Mesenchymal stem cell (in vitro differentiated cells and primary cell): ENCODE measurements around the gene FAM227B.
"Not testable (repeated sequence)": the region's sequence is repeated elsewhere in the genome, so short reads cannot be mapped to it uniquely, and the experiment has no call there.

ENCODE experiments used
- DNase-seq: peaks from one replicate; pipeline ENCODE4 v3.0.0-alpha.2; 2013
- H2AFZ ChIP-seq: one replicate; pipeline ENCODE4 v1.6.1; 2013; ENCODE audit warnings: low read depth, mild to moderate bottlenecking, control low read depth, inconsistent platforms, low read length, moderate library complexity
- H2AK5ac ChIP-seq: 2 replicates; pipeline ENCODE4 v1.6.1; 2013; ENCODE audit warnings: low read length, moderate library complexity, mild to moderate bottlenecking, inconsistent platforms; ENCODE audit not compliant: severe bottlenecking
- H2BK120ac ChIP-seq: one replicate; pipeline ENCODE4 v1.6.1; 2013; ENCODE audit warnings: low read depth, mild to moderate bottlenecking, inconsistent platforms, low read length, moderate library complexity
- H2BK12ac ChIP-seq, 2 experiments: one replicate each; pipeline ENCODE4 v1.6.1; 2013; ENCODE audit warnings: inconsistent platforms in 2 of 2, low read length in 2 of 2, mild to moderate bottlenecking in 2 of 2, moderate library complexity in 2 of 2, control low read depth in 1 of 2
- H2BK15ac ChIP-seq: one replicate; pipeline ENCODE4 v1.6.1; 2013; ENCODE audit warnings: mild to moderate bottlenecking, low read depth, inconsistent platforms; ENCODE audit not compliant: poor library complexity, severe bottlenecking
- H2BK5ac ChIP-seq: 2 replicates; pipeline ENCODE4 v1.6.1; 2013; ENCODE audit warnings: low read depth, mild to moderate bottlenecking, low read length, control low read depth, inconsistent platforms; ENCODE audit not compliant: poor library complexity, severe bottlenecking
- H3K14ac ChIP-seq, 2 experiments: one replicate each; pipeline ENCODE4 v1.6.1; 2013; ENCODE audit warnings: inconsistent platforms in 2 of 2, low read length in 2 of 2, control low read depth in 1 of 2, mild to moderate bottlenecking in 1 of 2, moderate library complexity in 1 of 2
- H3K18ac ChIP-seq, 2 experiments: one replicate each; pipeline ENCODE4 v1.6.1; 2013; ENCODE audit warnings: inconsistent platforms in 2 of 2, low read length in 2 of 2, control low read depth in 1 of 2, low read depth in 1 of 2, mild to moderate bottlenecking in 1 of 2
- H3K23ac ChIP-seq, 2 experiments: one replicate each; pipeline ENCODE4 v1.6.1; 2013; ENCODE audit warnings: inconsistent platforms in 2 of 2, low read length in 2 of 2, mild to moderate bottlenecking in 2 of 2, moderate library complexity in 2 of 2, control low read depth in 1 of 2
- H3K27ac ChIP-seq: 2 replicates; pipeline ENCODE4 v1.5.1; 2013; ENCODE audit warnings: mild to moderate bottlenecking, moderate library complexity, low read length, control low read depth, inconsistent platforms; ENCODE audit not compliant: poor library complexity, severe bottlenecking
- H3K27me3 ChIP-seq, 2 experiments: 2 replicates each; pipeline versions ENCODE4 v1.6.1 to v1.7.0; 2013; ENCODE audit warnings: low read length in 2 of 2, mild to moderate bottlenecking in 2 of 2, moderate library complexity in 2 of 2, control low read depth in 1 of 2, inconsistent platforms in 1 of 2; ENCODE audit not compliant: control insufficient read depth in 1 of 2, insufficient read depth in 1 of 2
- H3K36me3 ChIP-seq, 2 experiments: 2 replicates each; pipeline versions ENCODE4 v1.6.1 to v1.7.0; 2013; ENCODE audit warnings: low read length in 2 of 2, control low read depth in 1 of 2, inconsistent platforms in 1 of 2, low read depth in 1 of 2, mild to moderate bottlenecking in 1 of 2; ENCODE audit not compliant: insufficient read depth in 2 of 2, control insufficient read depth in 1 of 2
- H3K4ac ChIP-seq, 2 experiments: one replicate each; pipeline ENCODE4 v1.6.1; 2013; ENCODE audit warnings: inconsistent platforms in 2 of 2, low read length in 2 of 2, mild to moderate bottlenecking in 2 of 2, moderate library complexity in 2 of 2, control low read depth in 1 of 2, low read depth in 1 of 2
- H3K4me1 ChIP-seq: 2 replicates; pipeline ENCODE4 v1.6.1; 2013; ENCODE audit warnings: low read depth, low read length, control low read depth; ENCODE audit not compliant: control insufficient read depth, insufficient read depth
- H3K4me2 ChIP-seq: 2 replicates; pipeline ENCODE4 v1.6.1; 2013; ENCODE audit warnings: low read length, mild to moderate bottlenecking, inconsistent platforms; ENCODE audit not compliant: poor library complexity, severe bottlenecking
- H3K4me3 ChIP-seq, 2 experiments: 2 replicates each; pipeline versions ENCODE4 v1.5.1 to v1.7.0; 2013; ENCODE audit warnings: low read length in 2 of 2, mild to moderate bottlenecking in 2 of 2, control low read depth in 1 of 2, low read depth in 1 of 2; ENCODE audit not compliant: insufficient read depth in 1 of 2
- H3K79me1 ChIP-seq: replicated peaks from 2 replicates; pipeline ENCODE4 v1.6.1; 2013; ENCODE audit warnings: mild to moderate bottlenecking, control low read depth, low read length, inconsistent platforms; ENCODE audit not compliant: poor library complexity, severe bottlenecking
- H3K9ac ChIP-seq: 2 replicates; pipeline ENCODE4 v1.7.0; 2013; ENCODE audit warnings: mild to moderate bottlenecking, low read length, moderate library complexity
- H3K9me3 ChIP-seq: 2 replicates; pipeline ENCODE4 v1.7.0; 2013; ENCODE audit warnings: mild to moderate bottlenecking, low read length; ENCODE audit not compliant: control insufficient read depth
- H4K8ac ChIP-seq: one replicate; pipeline ENCODE4 v1.6.1; 2013; ENCODE audit warnings: inconsistent platforms, mild to moderate bottlenecking, low read length, moderate library complexity
- H4K91ac ChIP-seq: one replicate; pipeline ENCODE4 v1.6.1; 2013; ENCODE audit warnings: mild to moderate bottlenecking, low read length, inconsistent platforms
- WGBS: methylation state at CpG from one replicate; pipeline ENCODE4 v1.1.7; 2013; ENCODE audit warnings: mixed read lengths; 5-methylcytosine and 5-hydroxymethylcytosine counted together

The FAM227B gene

DNA sequence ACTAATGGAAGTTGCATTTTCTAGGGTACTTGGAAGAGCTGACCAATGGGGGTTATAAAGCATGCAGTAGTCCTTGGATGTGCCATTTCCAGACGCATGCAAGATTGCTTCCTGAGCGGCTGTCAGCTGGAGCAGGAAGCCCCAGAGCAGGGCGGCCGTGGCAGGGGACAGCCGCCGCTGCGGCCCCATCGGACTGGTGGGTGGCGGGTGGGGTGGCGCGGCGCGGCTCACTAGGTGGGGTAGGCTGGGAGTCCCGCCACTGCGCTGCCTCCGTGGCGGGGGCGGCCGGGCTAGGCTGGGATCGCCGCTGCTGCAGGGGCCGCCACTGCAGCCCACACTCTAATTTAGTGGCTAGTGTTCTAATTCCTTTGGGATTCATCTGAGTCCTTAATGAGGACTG, 254.1 kb downstream of the FAM227B start:
- Histone ChIP-seq H2BK12ac (no peak overlapping the region), H3K79me1 (no peaks in the 10 kb centered on the region), H3K4ac (no peak overlapping the region), H3K14ac (no peak overlapping the region), H3K4me3 (no peak overlapping the region), H2AK5ac (no peak overlapping the region), H3K4me1 (no peaks in the 10 kb centered on the region), H2BK5ac (no peak overlapping the region), H3K4me2 (no peak overlapping the region), H2BK120ac (no peak overlapping the region), H4K91ac (no peak overlapping the region), H3K9ac (no peak overlapping the region), H3K18ac (peak overlapping the region in 1 of 2 experiments; percentile 12), H3K9me3 (no peaks in the 10 kb centered on the region), H3K23ac (no peak overlapping the region), H3K27ac (no peak overlapping the region), H3K27me3 (no peaks in the 10 kb centered on the region), H4K8ac (no peak overlapping the region), H2AFZ (no peak overlapping the region), H3K36me3 (no peaks in the 10 kb centered on the region), H2BK15ac (no peak overlapping the region)
- over 99% methylated on average over 17 of the region's 22 CpGs for WGBS
- DNase-seq = no peak

- H2BK120ac ChIP-seq = no peak overlapping the region
- H2BK5ac ChIP-seq = no peak overlapping the region
- no peak overlapping the region for H3K4ac ChIP-seq
- no peak overlapping the region for H3K14ac ChIP-seq
- no peak overlapping the region for H4K91ac ChIP-seq
- H3K79me1 ChIP-seq = no peaks in the 10 kb centered on the region
- H2BK12ac ChIP-seq = no peak overlapping the region
- no peaks in the 10 kb centered on the region for H3K27me3 ChIP-seq
- no peak overlapping the region for H3K27ac ChIP-seq
- no peak for DNase-seq
- H2AFZ ChIP-seq = no peak overlapping the region
- H3K23ac ChIP-seq = no peak overlapping the region
- no peaks in the 10 kb centered on the region for H3K4me1 ChIP-seq
- H2BK15ac ChIP-seq = no peak overlapping the region
- 68% methylated on average over 1 of the region's 3 CpGs for WGBS
- no peaks in the 10 kb centered on the region for H3K36me3 ChIP-seq
- H3K18ac ChIP-seq = no peak overlapping the region
- H3K9ac ChIP-seq = no peak overlapping the region
- H3K4me2 ChIP-seq = no peak overlapping the region
- H3K9me3 ChIP-seq = no peaks in the 10 kb centered on the region
- no peak overlapping the region for H3K4me3 ChIP-seq
- no peak overlapping the region for H4K8ac ChIP-seq
- no peak overlapping the region for H2AK5ac ChIP-seq
Measured at GRCh38 chr15:49361370-49361769, 259.2 kb downstream of the FAM227B start.

- not testable (repeated sequence) for H2BK15ac ChIP-seq, H2BK5ac ChIP-seq, H3K4me3 ChIP-seq, H3K79me1 ChIP-seq, H3K23ac ChIP-seq, H3K18ac ChIP-seq, H3K27ac ChIP-seq, H3K9me3 ChIP-seq, H2AK5ac ChIP-seq, H3K36me3 ChIP-seq, H3K14ac ChIP-seq, H3K9ac ChIP-seq, H2BK12ac ChIP-seq, H3K4me1 ChIP-seq, H3K27me3 ChIP-seq, H3K4me2 ChIP-seq, H3K4ac ChIP-seq, H4K91ac ChIP-seq, H2AFZ ChIP-seq, H4K8ac ChIP-seq, DNase-seq, H2BK120ac ChIP-seq
- 91% methylated on average over 11 of the region's 17 CpGs for WGBS
Measured at GRCh38 chr15:49354439-49354838, 266.2 kb downstream of the FAM227B start.

GRCh38 chr15:49343546-49343945, 277.1 kb downstream of the FAM227B start:
- H2BK15ac ChIP-seq = no peak overlapping the region
- H2AFZ ChIP-seq = no peak overlapping the region
- no peak overlapping the region for H2BK5ac ChIP-seq
- DNase-seq = no peak
- no peak overlapping the region for H4K8ac ChIP-seq
- no peak overlapping the region for H3K9ac ChIP-seq
- no peak overlapping the region for H3K23ac ChIP-seq
- H4K91ac ChIP-seq = no peak overlapping the region
- peaks cover 10 to 17% of the 10 kb centered on the region in 2 experiments for H3K36me3 ChIP-seq
- no peak overlapping the region for H2AK5ac ChIP-seq
- H3K14ac ChIP-seq = no peak overlapping the region
- H3K27me3 ChIP-seq = no peaks in the 10 kb centered on the region
- no peak overlapping the region for H3K4me2 ChIP-seq
- peaks cover 1% of the 10 kb centered on the region for H3K4me1 ChIP-seq
- peaks cover 5% of the 10 kb centered on the region for H3K9me3 ChIP-seq
- no peak overlapping the region for H3K27ac ChIP-seq
- peaks cover 9% of the 10 kb centered on the region for H3K79me1 ChIP-seq
- no peak overlapping the region for H3K4me3 ChIP-seq
- no peak overlapping the region for H3K18ac ChIP-seq
- no peak overlapping the region for H3K4ac ChIP-seq
- H2BK12ac ChIP-seq = no peak overlapping the region
- H2BK120ac ChIP-seq = no peak overlapping the region
